HG03280 (cell line): Measurements from ENCODE around the gene C15orf61.
A peak's percentile ranks its signal among the peaks of the same experiment; 100 is the strongest.

Experiments used
- ATAC-seq: cut with Tn5 transposase; IDR thresholded peaks from one replicate; pipeline ENCODE4 v1.9.1; 2021; ENCODE audit warnings: mild to moderate bottlenecking, moderate library complexity; ENCODE audit not compliant: unreplicated experiment

The C15orf61 gene

DNA sequence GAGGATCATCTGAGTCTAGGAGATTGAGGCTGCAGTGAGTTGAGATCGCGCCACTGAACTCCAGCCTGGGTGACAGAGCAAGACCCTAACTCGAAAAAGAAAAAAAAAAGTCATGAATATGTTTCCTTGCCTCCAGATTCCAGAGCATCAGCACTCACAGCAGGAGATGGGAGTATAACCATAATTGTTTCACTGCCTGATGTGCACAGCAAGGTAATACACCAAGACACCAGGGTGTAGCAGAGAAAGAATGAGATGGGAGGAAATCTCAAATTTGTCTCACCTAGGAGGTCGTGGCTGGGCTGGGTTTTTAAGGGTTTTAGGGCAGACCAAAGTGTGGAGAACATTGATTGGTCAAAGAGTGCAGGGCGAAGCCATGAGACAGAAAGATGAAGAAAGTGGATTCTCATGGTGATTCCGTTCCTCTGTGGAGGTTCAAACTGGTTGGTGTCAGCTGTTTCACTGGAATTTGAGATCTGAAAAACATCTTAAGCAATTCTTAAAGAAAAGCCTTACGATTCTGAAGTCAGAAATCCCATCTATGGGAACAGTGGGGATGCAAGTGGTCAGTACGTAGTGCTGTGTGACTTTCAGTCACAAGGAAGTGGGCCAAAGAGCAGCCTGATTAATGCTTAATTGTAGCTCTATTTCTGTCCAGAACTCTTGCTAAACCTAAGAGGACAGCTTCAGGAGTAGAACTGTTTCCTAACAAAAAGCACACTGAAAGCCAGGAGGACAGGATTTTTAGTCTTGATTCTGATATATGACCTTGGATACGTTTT lies 7.8 kb upstream of the C15orf61 start:
- ATAC-seq, result no peak

GRCh38 chr15:67515090-67515489 lies 5.8 kb upstream of the C15orf61 start:
- no peak for ATAC-seq

GRCh38 chr15:67515557-67515956 lies 5.4 kb upstream of the C15orf61 start:
- no peak for ATAC-seq

GRCh38 chr15:67520321-67521028 lies 456 bp upstream of the C15orf61 start:
- ATAC-seq, result peak; percentile 3

DNA sequence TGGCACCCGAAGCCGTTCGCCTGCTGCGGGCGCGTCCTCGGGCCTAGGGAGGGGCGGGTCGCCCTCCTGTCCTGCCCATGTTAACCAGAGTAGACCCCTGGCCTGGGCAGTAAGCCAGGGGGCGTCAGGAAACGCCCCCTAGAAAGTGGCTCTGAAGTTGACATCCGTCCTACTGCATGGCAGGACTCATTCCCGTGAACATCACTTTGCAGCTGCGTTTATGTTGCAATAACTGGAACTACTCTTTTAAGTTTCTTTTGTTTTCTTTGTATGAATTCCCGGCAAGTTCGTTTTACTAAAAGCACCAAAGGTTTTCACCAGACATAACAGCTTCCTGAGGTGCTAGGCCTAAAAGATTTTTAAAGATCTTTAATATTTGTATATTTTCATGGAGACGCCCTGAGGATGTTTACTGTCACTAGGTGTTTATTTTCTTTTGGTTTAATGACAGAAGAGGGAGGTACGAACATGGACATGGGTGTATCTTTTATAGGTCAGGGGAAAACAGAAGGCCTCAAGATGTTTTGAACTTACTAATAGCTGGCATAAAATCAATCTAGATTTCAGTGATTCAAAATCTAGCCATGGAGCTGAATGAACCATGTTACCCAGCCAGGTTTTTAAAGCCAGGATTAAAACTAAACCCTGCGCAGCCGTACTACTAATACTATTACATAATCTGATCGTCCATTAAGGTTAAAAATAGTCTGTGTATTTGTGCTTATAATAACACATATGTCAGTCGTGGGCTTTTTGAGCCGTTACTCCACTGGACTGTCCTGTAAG lies 1.0 kb downstream of the C15orf61 start:
- no peak for ATAC-seq

DNA sequence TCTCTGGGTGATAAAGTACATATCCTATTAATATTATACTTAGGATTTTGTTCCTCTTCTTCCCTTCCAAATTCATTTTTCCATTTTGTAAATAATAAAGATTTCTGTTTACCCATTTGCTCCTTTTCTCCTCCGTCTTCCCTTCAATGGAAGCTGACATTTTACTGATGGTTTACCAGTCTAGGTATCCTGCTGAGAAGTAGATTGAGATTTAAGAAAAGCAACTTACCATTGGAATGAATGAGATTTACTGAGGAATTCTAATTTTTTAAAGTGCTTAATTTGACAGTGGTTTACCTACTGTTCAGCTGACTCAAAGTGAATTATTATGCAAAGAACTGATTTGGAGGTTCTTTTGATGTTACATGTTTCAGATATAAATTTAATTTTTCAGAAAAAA lies 2.4 kb downstream of the C15orf61 start:
- ATAC-seq, result no peak

- ATAC-seq, result no peak
Observed at GRCh38 chr15:67524235-67524634, 3.3 kb downstream of the C15orf61 start.

DNA sequence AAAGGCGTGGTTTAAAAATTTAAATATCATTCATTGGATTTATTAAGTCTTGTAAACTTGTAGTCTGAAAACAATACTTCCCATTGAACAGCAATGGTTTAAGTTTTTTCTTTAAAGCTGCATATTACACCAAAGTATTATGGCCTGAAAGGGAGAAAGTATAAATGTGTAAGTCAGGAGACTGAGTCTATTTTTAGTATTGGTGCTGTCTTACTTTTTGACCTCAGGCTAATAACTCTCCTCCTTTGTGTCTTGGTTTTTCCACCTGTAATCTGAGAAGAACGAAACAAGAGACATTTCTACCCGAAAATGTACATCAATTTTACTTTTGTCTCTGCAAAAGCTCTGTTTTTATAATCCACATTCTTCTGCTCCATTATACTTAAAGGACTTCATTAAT lies 7.6 kb downstream of the C15orf61 start:
- ATAC-seq, result no peak

- no peak for ATAC-seq
Observed at GRCh38 chr15:67531379-67531914, 10.5 kb downstream of the C15orf61 start.

GRCh38 chr15:67533873-67534272 lies 12.9 kb downstream of the C15orf61 start:
- ATAC-seq, result no peak

DNA sequence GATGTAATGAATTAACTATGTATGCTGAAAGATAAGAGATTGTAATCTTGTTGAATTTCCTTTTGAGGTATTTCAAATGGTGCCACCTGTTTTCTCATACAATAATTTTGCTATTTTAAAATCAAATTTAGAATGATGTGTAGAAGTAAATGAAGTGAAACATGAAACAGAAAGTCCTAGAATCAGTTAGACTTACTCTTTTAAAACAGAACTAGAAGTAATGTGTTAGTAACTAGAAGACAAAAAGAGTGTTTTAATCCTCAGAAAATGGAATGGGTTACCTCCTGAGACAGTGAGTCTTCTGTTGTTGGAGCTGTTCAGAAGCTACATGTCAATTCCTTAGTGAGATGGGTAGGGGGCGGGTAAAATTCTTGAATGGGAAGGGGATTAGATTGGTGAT lies 13.4 kb downstream of the C15orf61 start:
- no peak for ATAC-seq

DNA sequence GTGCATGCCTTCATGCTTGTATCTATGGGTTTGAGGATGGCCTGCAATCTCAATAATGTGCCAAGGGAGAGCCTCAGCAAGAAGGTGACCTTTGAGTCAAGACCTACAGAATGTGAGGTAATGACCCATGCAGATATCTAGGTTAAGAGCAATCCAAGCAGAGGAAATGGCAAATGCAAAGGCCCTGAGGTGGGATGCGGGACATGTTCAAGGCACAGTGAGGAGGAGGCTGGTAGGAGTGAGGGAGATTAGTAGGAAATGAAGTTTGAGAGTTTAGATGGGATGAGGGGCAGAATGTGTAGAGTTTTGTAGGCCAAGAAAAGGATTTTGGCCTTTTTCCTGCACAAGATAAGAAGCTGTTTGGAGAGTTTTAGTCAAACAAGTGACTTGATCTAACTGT lies 16.8 kb downstream of the C15orf61 start:
- ATAC-seq, result no peak

GRCh38 chr15:67542420-67543347 lies 21.8 kb downstream of the C15orf61 start, which contains the start of gene MAP2K5:
TSS of gene MAP2K5 (plus strand) at chr15:67542703. CDS start at chr15:67543336, 633 bp downstream.
- ATAC-seq, result peak; percentile 46

DNA sequence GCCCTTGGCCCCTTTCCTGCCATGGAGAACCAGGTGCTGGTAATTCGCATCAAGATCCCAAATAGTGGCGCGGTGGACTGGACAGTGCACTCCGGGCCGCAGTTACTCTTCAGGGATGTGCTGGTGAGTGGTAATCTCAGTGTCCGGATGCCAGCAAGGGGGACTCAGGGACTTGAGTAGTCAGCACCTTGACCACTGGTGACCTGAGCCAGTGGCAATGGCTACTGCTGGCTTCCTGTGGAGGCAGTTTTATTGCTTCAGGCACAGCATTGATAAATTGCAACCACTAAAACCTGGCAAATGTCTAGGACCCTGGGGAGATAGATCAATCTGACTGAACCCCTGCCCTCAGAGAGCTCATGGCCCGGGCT lies 22.4 kb downstream of the C15orf61 start:
- no peak for ATAC-seq

- no peak for ATAC-seq
Observed at GRCh38 chr15:67544475-67544874, 23.5 kb downstream of the C15orf61 start.

DNA sequence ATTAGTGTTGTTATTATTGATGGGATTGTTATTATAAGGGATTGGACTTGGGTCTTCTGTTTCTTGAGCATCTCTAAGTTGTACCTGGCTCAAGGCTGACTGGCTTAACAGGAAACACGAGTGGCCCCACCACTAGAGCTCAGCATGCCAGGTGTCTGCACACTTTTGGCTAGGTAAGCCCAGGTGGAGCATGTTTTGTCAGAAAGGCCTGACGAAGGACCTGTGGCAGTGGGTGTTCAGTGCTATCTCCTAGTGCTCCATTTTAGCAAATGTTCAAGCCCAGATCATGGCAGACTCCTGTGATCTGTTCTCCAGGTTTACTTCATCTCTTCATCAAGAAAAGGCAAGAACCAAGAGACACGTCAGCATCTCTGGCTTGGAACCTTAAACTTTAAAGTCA lies 24.9 kb downstream of the C15orf61 start:
- ATAC-seq, result no peak

DNA sequence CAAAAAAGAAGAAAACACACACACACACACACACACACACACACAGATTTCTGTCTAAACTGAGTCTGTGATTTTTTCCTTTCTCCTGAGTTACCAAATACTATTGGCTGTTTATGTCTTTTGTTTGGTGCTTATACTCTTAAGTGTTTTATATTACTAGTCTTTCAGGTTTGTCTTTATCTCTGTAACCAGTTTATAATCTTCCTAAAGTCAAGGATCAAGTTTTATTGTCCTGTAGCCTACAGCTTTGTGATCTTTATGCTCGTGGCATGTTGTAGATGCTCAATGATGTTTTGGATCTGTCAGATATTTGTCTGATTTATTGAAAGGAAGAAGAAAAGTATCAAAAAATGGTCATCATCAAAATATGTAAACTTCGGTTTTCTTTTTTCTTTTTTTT lies 26.1 kb downstream of the C15orf61 start:
- ATAC-seq, result no peak

- ATAC-seq, result no peak
Observed at GRCh38 chr15:67547836-67548235, 26.9 kb downstream of the C15orf61 start.

DNA sequence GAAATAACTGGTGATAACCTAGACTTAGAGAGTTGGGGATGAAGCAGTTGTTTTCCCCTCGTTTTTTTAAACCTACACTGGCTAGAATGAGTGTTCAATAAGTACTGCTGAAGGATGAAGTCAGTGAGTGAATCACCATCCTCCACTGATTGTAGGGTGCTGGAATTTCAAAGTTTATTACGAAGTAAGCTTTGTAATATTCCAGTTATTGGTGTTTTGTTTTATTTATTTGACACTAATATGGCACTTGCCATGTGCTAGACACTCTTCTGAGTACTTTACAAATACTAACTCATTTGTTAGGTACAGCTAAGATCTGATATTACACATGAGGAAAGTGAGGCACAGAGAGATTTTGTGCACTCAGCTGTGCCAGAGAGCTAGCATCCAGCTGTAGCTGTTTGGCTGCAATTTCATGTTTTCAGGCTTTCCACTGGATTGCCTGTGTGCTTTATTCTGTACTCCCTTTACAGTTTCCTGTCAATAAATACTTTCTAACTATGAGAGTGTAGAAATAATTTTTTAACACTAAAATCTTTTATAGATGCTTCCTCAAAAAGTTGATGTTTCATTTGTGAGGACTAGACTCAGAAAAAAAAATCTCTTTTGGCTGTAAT lies 27.4 kb downstream of the C15orf61 start:
- ATAC-seq, result no peak
